Astrocyte (in vitro differentiated cells and primary cell): ENCODE results near the gene SHISA7.

Experiments used
- CTCF ChIP-seq: IDR thresholded peaks from 2 replicates; pipeline ENCODE4 v1.5.1; 2011; ENCODE audit warnings: low read depth, mild to moderate bottlenecking, inconsistent platforms, low read length, moderate library complexity; ENCODE audit not compliant: insufficient read depth
- EZH2 ChIP-seq: IDR thresholded peaks from 2 replicates; pipeline ENCODE4 v1.6.1; 2012; ENCODE audit warnings: mild to moderate bottlenecking, low read length, inconsistent platforms; ENCODE audit not compliant: insufficient read depth

GRCh38 chr19:55492362-55492944 lies 49.4 kb upstream of the SHISA7 start:
- no peak for TF ChIP-seq CTCF
- no peak for TF ChIP-seq EZH2
